Amniotic stem cell (primary cell): Measurements from ENCODE around the gene XK.
"Not testable (repeated sequence)": the region's sequence is repeated elsewhere in the genome, so short reads cannot be mapped to it uniquely, and the experiment has no call there.

Source experiments
- DNase-seq: peaks from one replicate; lab custom pipeline; 2025; lab: John Stamatoyannopoulos, UW

The XK gene

GRCh38 chrX:37755025-37755424 lies 69.4 kb downstream of the XK start:
- no peak for DNase-seq

DNA sequence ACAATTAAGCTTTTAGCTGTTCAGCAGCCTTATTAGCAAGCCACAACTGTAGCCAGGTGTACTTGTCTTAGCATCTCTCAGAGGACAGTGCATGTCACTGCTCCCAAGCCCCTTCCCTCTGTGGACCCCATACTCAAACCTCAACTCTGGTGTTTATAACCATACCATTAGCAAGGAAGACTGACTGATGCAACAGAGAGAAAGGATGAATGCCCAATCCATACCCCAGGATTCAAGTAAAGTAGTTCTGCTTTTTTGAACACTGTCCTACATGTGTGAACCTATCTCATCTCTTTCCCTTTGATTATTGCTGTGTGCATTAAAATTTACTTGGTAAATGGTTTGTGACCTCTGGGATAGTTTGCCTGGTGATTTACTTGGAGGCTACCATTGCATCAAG lies 71.5 kb downstream of the XK start:
- no peak for DNase-seq

GRCh38 chrX:37759351-37759750 lies 73.8 kb downstream of the XK start:
- DNase-seq = no peak

- no peak for DNase-seq
Observed at GRCh38 chrX:37759878-37760418, 74.4 kb downstream of the XK start.

DNA sequence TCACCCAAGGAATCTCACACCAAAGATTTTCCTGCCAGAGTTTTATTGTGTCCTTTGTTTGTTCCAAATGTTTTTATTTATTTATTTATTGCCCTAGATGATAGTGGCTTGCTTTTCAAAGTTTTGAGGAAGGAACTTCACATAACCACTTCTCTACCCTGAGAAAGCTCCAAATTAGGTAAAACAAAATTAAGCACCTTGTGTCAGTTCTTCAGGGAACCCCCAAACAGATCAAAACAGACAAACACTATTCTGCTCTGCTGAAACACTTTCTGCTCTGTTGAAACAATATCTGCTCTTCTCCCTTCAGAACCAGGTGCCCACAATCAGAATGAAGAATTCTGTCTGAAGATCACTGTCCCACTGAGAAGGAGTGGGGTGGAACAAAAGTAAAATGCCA lies 77.8 kb downstream of the XK start:
- no peak for DNase-seq

GRCh38 chrX:37765507-37765906 lies 79.9 kb downstream of the XK start:
- no peak for DNase-seq

- no peak for DNase-seq
Observed at GRCh38 chrX:37767430-37767829, 81.8 kb downstream of the XK start.

DNA sequence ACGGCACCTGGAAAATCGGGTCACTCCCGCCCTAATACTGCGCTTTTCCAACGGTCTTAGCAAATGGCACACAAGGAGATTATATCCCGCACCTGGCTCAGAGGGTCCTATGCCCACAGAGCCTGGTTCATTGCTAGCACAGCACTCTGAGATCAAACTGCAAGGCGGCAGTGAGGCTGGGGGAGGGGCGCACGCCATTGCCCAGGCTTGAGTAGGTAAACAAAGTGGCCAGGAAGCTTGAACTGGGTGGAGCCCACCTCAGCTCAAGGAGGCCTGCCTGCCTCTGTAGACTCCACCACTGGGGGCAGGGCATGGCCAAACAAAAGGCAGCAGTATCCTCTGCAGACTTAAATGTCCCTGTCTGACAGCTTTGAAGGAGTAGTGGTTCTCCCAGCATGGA lies 83.3 kb downstream of the XK start:
- not testable (repeated sequence) for DNase-seq

DNA sequence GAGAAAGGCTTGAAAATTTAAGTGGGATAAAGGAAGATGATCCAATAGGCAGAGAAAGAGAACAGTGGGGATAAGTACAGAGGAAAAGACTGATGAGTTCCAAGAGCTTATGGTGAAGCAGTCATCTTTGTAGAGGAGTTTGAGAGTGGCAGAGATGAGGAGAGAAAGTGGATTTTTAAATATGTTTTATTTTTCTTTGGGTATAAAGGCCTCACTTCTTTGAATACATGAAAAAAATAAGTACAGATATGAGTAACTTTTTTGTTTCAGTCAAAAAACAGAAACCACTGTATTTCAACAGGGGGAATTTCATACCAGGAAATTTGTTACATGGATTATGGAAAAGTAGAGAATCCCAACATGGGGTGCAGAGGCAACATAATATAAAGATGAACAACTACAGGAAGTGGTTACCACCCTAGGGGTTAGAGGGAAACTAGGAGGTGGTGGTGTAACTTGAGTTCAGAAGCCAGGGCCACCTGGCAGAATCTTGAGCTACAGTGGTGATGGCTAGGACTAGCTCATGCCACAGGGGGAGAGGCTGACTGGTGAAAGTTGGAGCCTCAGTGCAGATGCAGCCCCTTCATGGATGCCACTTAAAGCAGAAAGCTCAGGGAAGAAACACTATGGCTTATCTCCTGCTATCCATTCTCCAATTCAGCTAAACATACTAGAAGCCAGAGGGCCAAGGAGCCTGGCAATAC lies 90.8 kb downstream of the XK start:
- no peak for DNase-seq

DNA sequence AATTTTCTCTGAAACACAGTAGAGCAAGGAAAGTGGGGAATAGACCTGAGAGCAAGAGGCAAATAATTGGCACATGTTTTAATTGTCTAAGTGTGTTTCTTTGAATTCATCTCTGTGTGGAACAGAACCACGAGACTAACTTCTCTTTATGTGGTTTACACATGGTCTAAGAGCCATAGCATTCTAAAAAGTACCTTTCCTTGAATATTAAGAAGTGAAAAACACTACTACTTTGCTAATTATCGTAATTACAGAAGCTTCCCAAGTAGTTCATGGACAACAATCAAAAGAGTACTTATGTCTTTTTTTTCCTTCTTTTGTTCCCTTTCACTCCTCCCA lies 91.4 kb downstream of the XK start:
- no peak for DNase-seq

DNA sequence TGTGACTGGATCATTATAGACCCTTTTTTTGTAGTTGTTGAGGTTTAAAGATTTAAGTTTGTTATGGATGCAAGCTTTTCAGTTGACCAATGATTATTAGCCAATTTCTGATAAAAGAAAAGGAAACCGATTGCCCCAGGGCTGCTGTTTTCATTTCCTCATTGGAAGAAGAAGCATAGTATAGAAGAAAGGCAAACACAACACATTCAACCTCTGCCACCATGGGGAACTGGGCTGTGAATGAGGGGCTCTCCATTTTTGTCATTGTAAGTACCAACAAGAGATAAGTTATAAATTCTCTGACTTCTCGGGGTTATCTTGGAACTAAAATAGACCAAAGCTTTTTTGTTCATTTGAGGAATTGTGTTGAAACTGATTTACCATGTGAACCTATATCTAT lies 94.3 kb downstream of the XK start, which contains the start of gene CYBB:
CYBB (plus strand) TSS at position 203 of the 400 bp plus-strand sequence; CDS start at position 222, 19 bp downstream.
- no peak for DNase-seq

DNA sequence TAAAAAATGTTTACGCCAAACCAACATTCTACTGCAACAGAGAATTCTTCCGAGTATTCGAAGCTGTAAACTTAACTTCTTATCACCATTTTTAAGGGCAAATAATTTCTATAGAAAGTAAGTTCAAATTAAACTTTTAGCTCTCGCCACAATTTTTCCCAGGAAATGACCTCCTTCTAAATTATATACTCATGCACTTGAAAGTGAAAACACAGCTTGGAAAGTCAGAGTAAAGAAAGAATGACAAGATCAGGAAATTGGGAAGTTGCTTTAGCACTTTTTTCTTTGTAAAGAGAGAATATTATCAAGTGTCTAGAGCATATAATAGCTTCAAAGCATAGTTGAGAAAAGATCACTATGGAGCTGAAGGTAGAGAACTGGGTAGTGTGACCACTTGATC lies 95.5 kb downstream of the XK start:
- no peak for DNase-seq
